Spleen (tissue), 7 donors: ENCODE results near the gene ACCS.

Source experiments
- POLR2AphosphoS5 ChIP-seq, 3 donors: sonication (generic); formaldehyde crosslinking; IDR thresholded peaks; one replicate each; pipeline ENCODE4 v1.5.1; 2017; ENCODE audit warnings: antibody characterized with exemption in 3 of 3
- TF ChIP-seq, protein P1 (sequence below), 11 experiments: fragments of 200-600 bp in 7 of 11; fragments of 450-650 bp in 4 of 11; sonication (generic) in 4 of 11; IDR thresholded peaks in 8 of 11; conservative IDR thresholded peaks in 3 of 11; 1 replicate in 7 of 11; 2 replicates in 4 of 11; pipeline versions ENCODE4 v1.4.0 to v1.8.0; 2016 to 2021; ENCODE audit warnings: antibody characterized with exemption in 11 of 11, inconsistent platforms in 4 of 11, mild to moderate bottlenecking in 1 of 11
- donor health status: DM: no; HTN: no; CAD: no; lungs with moderate emphysema.
- donor health status: DM: no; HTN: no; CAD: no.
- donor health status: DM: no; HTN: no; CAD: no.

DNA sequence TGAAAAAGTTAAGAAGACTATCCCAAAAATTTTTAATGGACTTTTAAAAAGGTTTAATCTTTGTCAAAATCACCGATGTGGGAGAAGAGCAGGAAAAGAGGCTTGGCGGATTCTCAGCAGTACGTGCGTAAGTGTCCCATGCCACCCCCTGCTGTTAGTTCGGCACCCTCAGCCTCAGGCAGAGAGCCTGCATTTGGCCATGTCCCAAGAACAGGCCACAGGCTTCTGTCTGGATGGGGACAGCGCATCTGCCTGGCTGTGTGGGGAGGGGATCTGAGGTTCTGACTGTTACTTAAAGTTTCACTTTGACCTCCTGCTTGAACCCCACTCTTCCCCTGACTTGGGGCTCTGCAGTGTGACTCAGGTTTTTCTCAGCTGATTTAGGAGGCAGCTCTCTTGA lies 64.7 kb downstream of the ACCS start:
- no peak for TF ChIP-seq POLR2AphosphoS5 (IDR thresholded peaks at IDR 0.05)
- TF ChIP-seq, protein P1, sequence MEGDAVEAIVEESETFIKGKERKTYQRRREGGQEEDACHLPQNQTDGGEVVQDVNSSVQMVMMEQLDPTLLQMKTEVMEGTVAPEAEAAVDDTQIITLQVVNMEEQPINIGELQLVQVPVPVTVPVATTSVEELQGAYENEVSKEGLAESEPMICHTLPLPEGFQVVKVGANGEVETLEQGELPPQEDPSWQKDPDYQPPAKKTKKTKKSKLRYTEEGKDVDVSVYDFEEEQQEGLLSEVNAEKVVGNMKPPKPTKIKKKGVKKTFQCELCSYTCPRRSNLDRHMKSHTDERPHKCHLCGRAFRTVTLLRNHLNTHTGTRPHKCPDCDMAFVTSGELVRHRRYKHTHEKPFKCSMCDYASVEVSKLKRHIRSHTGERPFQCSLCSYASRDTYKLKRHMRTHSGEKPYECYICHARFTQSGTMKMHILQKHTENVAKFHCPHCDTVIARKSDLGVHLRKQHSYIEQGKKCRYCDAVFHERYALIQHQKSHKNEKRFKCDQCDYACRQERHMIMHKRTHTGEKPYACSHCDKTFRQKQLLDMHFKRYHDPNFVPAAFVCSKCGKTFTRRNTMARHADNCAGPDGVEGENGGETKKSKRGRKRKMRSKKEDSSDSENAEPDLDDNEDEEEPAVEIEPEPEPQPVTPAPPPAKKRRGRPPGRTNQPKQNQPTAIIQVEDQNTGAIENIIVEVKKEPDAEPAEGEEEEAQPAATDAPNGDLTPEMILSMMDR (IDR thresholded peaks at IDR 0.05 in 8 of 11, conservative IDR thresholded peaks at IDR 0.05 in 3 of 11): no peak
